ENCODE data around the gene JAML. TPM values are rescaled to one million over a fixed set of nuclear protein-coding genes. Genes with fewer than 3 reads are reported as not detected.

The JAML gene
- total and polyA plus RNA-seq, 2 experiments from 2014 or later: 0.56 to 1.0 TPM

GRCh38 chr11:118219732-118220131 is 5.1 kb downstream of the JAML start (continued):
- TF ChIP-seq, protein P1, sequence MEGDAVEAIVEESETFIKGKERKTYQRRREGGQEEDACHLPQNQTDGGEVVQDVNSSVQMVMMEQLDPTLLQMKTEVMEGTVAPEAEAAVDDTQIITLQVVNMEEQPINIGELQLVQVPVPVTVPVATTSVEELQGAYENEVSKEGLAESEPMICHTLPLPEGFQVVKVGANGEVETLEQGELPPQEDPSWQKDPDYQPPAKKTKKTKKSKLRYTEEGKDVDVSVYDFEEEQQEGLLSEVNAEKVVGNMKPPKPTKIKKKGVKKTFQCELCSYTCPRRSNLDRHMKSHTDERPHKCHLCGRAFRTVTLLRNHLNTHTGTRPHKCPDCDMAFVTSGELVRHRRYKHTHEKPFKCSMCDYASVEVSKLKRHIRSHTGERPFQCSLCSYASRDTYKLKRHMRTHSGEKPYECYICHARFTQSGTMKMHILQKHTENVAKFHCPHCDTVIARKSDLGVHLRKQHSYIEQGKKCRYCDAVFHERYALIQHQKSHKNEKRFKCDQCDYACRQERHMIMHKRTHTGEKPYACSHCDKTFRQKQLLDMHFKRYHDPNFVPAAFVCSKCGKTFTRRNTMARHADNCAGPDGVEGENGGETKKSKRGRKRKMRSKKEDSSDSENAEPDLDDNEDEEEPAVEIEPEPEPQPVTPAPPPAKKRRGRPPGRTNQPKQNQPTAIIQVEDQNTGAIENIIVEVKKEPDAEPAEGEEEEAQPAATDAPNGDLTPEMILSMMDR (conservative IDR thresholded peaks at IDR 0.05; ENCODE audit: low read depth in 2 of 2): no peak
- TF ChIP-seq ETS1 (IDR thresholded peaks at IDR 0.05) (no peak), JUNB (IDR thresholded peaks at IDR 0.05; ENCODE audit: unreplicated experiment) (no peak)

GRCh38 chr11:118219244-118219643 is 5.6 kb downstream of the JAML start:
- Mint-ChIP-seq H3K27me3 (ENCODE audit: insufficient read depth, low read depth, poor library complexity) (no peaks in the 10 kb centered on the region), H3K36me3 (ENCODE audit: low read depth) (no peaks in the 10 kb centered on the region), H3K27ac (no peak overlapping the region), H3K4me1 (peaks cover 7% of the 10 kb centered on the region), H3K4me3 (no peak overlapping the region), H3K9me3 (no peaks in the 10 kb centered on the region)
- H4K20me1 ChIP-seq (replicated peaks; ENCODE audit: insufficient read depth): no peaks in the 10 kb centered on the region
- no peak overlapping the region for H3K27ac ChIP-seq (ENCODE audit: low read depth)
- H3K27me3 ChIP-seq (ENCODE audit: insufficient read depth): no peaks in the 10 kb centered on the region
- ATAC-seq: no peak
- H3F3A ChIP-seq (replicated peaks; ENCODE audit: low read depth): no peaks in the 10 kb centered on the region
- no peaks in the 10 kb centered on the region for H3K9me2 ChIP-seq (ENCODE audit: insufficient read depth)
- H2AFZ ChIP-seq: no peak overlapping the region
- no peak for DNase-seq (ENCODE audit: low spot score)
- H3K4me2 ChIP-seq: no peak overlapping the region
- H3K79me2 ChIP-seq (replicated peaks; ENCODE audit: insufficient read depth): no peaks in the 10 kb centered on the region
- H3K4me3 ChIP-seq: no peak overlapping the region
- H3K4me1 ChIP-seq (ENCODE audit: insufficient read depth): peaks cover 9% of the 10 kb centered on the region; the same call in 1 of the 2 replicates
- no peaks in the 10 kb centered on the region for H3K36me3 ChIP-seq (ENCODE audit: insufficient read depth)
- TF ChIP-seq, protein P2, sequence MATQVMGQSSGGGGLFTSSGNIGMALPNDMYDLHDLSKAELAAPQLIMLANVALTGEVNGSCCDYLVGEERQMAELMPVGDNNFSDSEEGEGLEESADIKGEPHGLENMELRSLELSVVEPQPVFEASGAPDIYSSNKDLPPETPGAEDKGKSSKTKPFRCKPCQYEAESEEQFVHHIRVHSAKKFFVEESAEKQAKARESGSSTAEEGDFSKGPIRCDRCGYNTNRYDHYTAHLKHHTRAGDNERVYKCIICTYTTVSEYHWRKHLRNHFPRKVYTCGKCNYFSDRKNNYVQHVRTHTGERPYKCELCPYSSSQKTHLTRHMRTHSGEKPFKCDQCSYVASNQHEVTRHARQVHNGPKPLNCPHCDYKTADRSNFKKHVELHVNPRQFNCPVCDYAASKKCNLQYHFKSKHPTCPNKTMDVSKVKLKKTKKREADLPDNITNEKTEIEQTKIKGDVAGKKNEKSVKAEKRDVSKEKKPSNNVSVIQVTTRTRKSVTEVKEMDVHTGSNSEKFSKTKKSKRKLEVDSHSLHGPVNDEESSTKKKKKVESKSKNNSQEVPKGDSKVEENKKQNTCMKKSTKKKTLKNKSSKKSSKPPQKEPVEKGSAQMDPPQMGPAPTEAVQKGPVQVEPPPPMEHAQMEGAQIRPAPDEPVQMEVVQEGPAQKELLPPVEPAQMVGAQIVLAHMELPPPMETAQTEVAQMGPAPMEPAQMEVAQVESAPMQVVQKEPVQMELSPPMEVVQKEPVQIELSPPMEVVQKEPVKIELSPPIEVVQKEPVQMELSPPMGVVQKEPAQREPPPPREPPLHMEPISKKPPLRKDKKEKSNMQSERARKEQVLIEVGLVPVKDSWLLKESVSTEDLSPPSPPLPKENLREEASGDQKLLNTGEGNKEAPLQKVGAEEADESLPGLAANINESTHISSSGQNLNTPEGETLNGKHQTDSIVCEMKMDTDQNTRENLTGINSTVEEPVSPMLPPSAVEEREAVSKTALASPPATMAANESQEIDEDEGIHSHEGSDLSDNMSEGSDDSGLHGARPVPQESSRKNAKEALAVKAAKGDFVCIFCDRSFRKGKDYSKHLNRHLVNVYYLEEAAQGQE (IDR thresholded peaks at IDR 0.05; ENCODE audit: unreplicated experiment): no peak
- TF ChIP-seq POLR2AphosphoS5 (IDR thresholded peaks at IDR 0.05; ENCODE audit: low read depth): no peak
- TF ChIP-seq, protein P1 (conservative IDR thresholded peaks at IDR 0.05; ENCODE audit: low read depth in 2 of 2): no peak
- TF ChIP-seq CREB1 (CRISPR knock-in tag; IDR thresholded peaks at IDR 0.05; ENCODE audit: low read depth): no peak
- TF ChIP-seq, protein P3, sequence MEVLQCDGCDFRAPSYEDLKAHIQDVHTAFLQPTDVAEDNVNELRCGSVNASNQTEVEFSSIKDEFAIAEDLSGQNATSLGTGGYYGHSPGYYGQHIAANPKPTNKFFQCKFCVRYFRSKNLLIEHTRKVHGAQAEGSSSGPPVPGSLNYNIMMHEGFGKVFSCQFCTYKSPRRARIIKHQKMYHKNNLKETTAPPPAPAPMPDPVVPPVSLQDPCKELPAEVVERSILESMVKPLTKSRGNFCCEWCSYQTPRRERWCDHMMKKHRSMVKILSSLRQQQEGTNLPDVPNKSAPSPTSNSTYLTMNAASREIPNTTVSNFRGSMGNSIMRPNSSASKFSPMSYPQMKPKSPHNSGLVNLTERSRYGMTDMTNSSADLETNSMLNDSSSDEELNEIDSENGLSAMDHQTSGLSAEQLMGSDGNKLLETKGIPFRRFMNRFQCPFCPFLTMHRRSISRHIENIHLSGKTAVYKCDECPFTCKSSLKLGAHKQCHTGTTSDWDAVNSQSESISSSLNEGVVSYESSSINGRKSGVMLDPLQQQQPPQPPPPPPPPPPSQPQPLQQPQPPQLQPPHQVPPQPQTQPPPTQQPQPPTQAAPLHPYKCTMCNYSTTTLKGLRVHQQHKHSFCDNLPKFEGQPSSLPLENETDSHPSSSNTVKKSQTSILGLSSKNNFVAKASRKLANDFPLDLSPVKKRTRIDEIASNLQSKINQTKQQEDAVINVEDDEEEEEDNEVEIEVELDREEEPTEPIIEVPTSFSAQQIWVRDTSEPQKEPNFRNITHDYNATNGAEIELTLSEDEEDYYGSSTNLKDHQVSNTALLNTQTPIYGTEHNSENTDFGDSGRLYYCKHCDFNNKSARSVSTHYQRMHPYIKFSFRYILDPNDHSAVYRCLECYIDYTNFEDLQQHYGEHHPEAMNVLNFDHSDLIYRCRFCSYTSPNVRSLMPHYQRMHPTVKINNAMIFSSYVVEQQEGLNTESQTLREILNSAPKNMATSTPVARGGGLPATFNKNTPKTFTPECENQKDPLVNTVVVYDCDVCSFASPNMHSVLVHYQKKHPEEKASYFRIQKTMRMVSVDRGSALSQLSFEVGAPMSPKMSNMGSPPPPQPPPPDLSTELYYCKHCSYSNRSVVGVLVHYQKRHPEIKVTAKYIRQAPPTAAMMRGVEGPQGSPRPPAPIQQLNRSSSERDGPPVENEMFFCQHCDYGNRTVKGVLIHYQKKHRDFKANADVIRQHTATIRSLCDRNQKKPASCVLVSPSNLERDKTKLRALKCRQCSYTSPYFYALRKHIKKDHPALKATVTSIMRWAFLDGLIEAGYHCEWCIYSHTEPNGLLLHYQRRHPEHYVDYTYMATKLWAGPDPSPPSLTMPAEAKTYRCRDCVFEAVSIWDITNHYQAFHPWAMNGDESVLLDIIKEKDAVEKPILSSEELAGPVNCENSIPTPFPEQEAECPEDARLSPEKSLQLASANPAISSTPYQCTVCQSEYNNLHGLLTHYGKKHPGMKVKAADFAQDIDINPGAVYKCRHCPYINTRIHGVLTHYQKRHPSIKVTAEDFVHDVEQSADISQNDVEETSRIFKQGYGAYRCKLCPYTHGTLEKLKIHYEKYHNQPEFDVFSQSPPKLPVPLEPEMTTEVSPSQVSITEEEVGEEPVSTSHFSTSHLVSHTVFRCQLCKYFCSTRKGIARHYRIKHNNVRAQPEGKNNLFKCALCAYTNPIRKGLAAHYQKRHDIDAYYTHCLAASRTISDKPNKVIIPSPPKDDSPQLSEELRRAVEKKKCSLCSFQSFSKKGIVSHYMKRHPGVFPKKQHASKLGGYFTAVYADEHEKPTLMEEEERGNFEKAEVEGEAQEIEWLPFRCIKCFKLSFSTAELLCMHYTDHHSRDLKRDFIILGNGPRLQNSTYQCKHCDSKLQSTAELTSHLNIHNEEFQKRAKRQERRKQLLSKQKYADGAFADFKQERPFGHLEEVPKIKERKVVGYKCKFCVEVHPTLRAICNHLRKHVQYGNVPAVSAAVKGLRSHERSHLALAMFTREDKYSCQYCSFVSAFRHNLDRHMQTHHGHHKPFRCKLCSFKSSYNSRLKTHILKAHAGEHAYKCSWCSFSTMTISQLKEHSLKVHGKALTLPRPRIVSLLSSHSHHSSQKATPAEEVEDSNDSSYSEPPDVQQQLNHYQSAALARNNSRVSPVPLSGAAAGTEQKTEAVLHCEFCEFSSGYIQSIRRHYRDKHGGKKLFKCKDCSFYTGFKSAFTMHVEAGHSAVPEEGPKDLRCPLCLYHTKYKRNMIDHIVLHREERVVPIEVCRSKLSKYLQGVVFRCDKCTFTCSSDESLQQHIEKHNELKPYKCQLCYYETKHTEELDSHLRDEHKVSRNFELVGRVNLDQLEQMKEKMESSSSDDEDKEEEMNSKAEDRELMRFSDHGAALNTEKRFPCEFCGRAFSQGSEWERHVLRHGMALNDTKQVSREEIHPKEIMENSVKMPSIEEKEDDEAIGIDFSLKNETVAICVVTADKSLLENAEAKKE (CRISPR knock-in tag; IDR thresholded peaks at IDR 0.05): no peak
- TF ChIP-seq JUNB (IDR thresholded peaks at IDR 0.05; ENCODE audit: unreplicated experiment): no peak
- no peak for TF ChIP-seq ZNF331 (CRISPR knock-in tag; IDR thresholded peaks at IDR 0.05; ENCODE audit: low read depth)
- TF ChIP-seq ZNF114 (CRISPR knock-in tag; IDR thresholded peaks at IDR 0.05): no peak
- TF ChIP-seq STAT1 (IDR thresholded peaks at IDR 0.05; ENCODE audit: unreplicated experiment): no peak
